Prostate gland (tissue), 2 donors: ENCODE results near the gene MRPS6. TPM values are rescaled to one million over a fixed set of nuclear protein-coding genes. Genes with fewer than 3 reads are reported as not detected.

Source experiments
- DNase-seq: peaks from one replicate; pipeline ENCODE4 v3.0.0-alpha.2; 2019; ENCODE audit warnings: low spot score
- H3K27ac ChIP-seq, 2 donors: fragments of 200-600 bp; sonication (generic); 2 replicates each; pipeline ENCODE4 v1.5.1; 2017 to 2019
- H3K27me3 ChIP-seq: fragments of 200-600 bp; sonication (generic); replicated peaks from 2 replicates; pipeline ENCODE4 v1.5.1; 2019; ENCODE audit not compliant: insufficient read depth
- H3K36me3 ChIP-seq, 2 donors: fragments of 200-600 bp; sonication (generic); 1 replicate in 1 of 2; 2 replicates in 1 of 2; pipeline versions ENCODE4 v1.5.1 to v1.8.1; 2017 to 2019
- H3K4me1 ChIP-seq: fragments of 200-600 bp; sonication (generic); replicated peaks from 2 replicates; pipeline ENCODE4 v1.5.1; 2019
- H3K4me3 ChIP-seq, 2 donors: fragments of 200-600 bp; sonication (generic); 2 replicates each; pipeline ENCODE4 v1.5.1; 2017 to 2019
- H3K9me3 ChIP-seq: fragments of 200-600 bp; sonication (generic); 2 replicates; pipeline ENCODE4 v1.5.1; 2017
- CTCF ChIP-seq, 4 experiments: fragments of 200-600 bp in 2 of 4; fragments of 450-650 bp in 2 of 4; sonication (generic) in 2 of 4; IDR thresholded peaks; 1 replicate in 3 of 4; 2 replicates in 1 of 4; pipeline ENCODE4 v1.5.1; 2016 to 2019; ENCODE audit warnings: antibody characterized with exemption in 4 of 4, mild to moderate bottlenecking in 2 of 4, moderate library complexity in 2 of 4
- POLR2A ChIP-seq: fragments of 450-650 bp; IDR thresholded peaks from one replicate; pipeline ENCODE4 v1.6.1; 2016; ENCODE audit warnings: antibody characterized with exemption, mild to moderate bottlenecking
- POLR2AphosphoS5 ChIP-seq: sonication (generic); formaldehyde crosslinking; IDR thresholded peaks from one replicate; pipeline ENCODE4 v1.6.1; 2017; ENCODE audit warnings: antibody characterized with exemption
- WGBS: methylation state at CpG from one replicate; pipeline ENCODE4 v1.1.5; 2018; 5-methylcytosine and 5-hydroxymethylcytosine counted together
- intact Hi-C: fragments of 100-400 bp; cut with DNase I; formaldehyde crosslinking; loops from one replicate; pipeline ENCODE4 v1.14.2; 2022
- total RNA-seq, 2 donors: library from RNA; depleted of rRNA; stranded (reverse); fragments of >200 nt; gene quantifications; one replicate each; pipeline ENCODE4 v1.1.0, GENCODE V29; 2016

MRPS6 gene
- total RNA-seq, 2 donors from 2014 or later, result 24.9 to 75.8 TPM

- TF ChIP-seq CTCF (IDR thresholded peaks at IDR 0.05) (no peak), POLR2A (no peak), POLR2AphosphoS5 (no peak)
- Histone ChIP-seq H3K9me3 (no peaks in the 10 kb centered on the region), H3K27me3 (no peaks in the 10 kb centered on the region), H3K4me3 (no peak overlapping the region), H3K4me1 (no peaks in the 10 kb centered on the region), H3K27ac (no peak overlapping the region), H3K36me3 (no peaks in the 10 kb centered on the region)
- intact Hi-C loops, result no loop called here
- WGBS, result 76% methylated on average over 11 of the region's 11 CpGs
- DNase-seq, result no peak
These were observed 36.2 kb upstream of the MRPS6 start for GRCh38 chr21:34037009-34037795.

GRCh38 chr21:34039678-34040382, 33.5 kb upstream of the MRPS6 start:
- no peaks in the 10 kb centered on the region for H3K4me1 ChIP-seq
- 59% methylated on average over 10 of the region's 10 CpGs for WGBS

GRCh38 chr21:34042735-34043134, 30.6 kb upstream of the MRPS6 start:
- no peak overlapping the region for H3K4me3 ChIP-seq
- H3K36me3 ChIP-seq, result no peaks in the 10 kb centered on the region
- no peaks in the 10 kb centered on the region for H3K9me3 ChIP-seq
- no peak overlapping the region for H3K27ac ChIP-seq
- DNase-seq, result no peak
- no peaks in the 10 kb centered on the region for H3K4me1 ChIP-seq
- 81% methylated on average over 1 of the region's 1 CpG for WGBS
- no peaks in the 10 kb centered on the region for H3K27me3 ChIP-seq
- intact Hi-C loops, result no loop called here
- no peak for TF ChIP-seq POLR2AphosphoS5
- TF ChIP-seq POLR2A, result no peak
- TF ChIP-seq CTCF (IDR thresholded peaks at IDR 0.05), result no peak

More at GRCh38 chr21:34039678-34040382, 33.5 kb upstream of the MRPS6 start:
- DNase-seq, result no peak
- Histone ChIP-seq H3K9me3 (no peaks in the 10 kb centered on the region), H3K4me3 (no peak overlapping the region), H3K27ac (no peak overlapping the region), H3K27me3 (no peaks in the 10 kb centered on the region), H3K36me3 (no peaks in the 10 kb centered on the region)
- intact Hi-C loops, result no loop called here
- TF ChIP-seq POLR2AphosphoS5 (no peak), CTCF (IDR thresholded peaks at IDR 0.05) (no peak), POLR2A (no peak)

GRCh38 chr21:34043333-34043732, 30.0 kb upstream of the MRPS6 start:
- no peak overlapping the region for H3K4me3 ChIP-seq
- no peaks in the 10 kb centered on the region for H3K9me3 ChIP-seq
- H3K36me3 ChIP-seq, result no peaks in the 10 kb centered on the region
- H3K27me3 ChIP-seq, result no peaks in the 10 kb centered on the region
- no peak for DNase-seq
- intact Hi-C loops, result no loop called here
- H3K27ac ChIP-seq, result no peak overlapping the region
- no peaks in the 10 kb centered on the region for H3K4me1 ChIP-seq
- TF ChIP-seq CTCF (IDR thresholded peaks at IDR 0.05) (no peak), POLR2A (no peak), POLR2AphosphoS5 (no peak)
- 85% methylated on average over 4 of the region's 4 CpGs for WGBS
